HepG2 (cell line): ENCODE measurements around the gene MPV17L2. TPM values are rescaled to one million over a fixed set of nuclear protein-coding genes. Genes with fewer than 3 reads are reported as not detected.

ENCODE experiments used
- ATM ChIP-seq: fragments of 450-650 bp; IDR thresholded peaks from 2 replicates; pipeline ENCODE4 v1.7.1; 2017; ENCODE audit warnings: mild to moderate bottlenecking, borderline replicate concordance
- EED ChIP-seq: sonication (generic); formaldehyde crosslinking; IDR thresholded peaks from 2 replicates; pipeline ENCODE4 v1.5.0; 2020; ENCODE audit warnings: mild to moderate bottlenecking, missing genetic modification reagents
- ETV5 ChIP-seq: IDR thresholded peaks from 2 replicates; pipeline ENCODE4 v1.6.1; 2018; ENCODE audit warnings: missing biosample characterization, missing genetic modification reagents, inconsistent platforms, borderline replicate concordance
- GRHL1 ChIP-seq: sonication (generic); formaldehyde crosslinking; conservative IDR thresholded peaks from 2 replicates; pipeline ENCODE4 v1.8.0; 2022; ENCODE audit warnings: missing genetic modification reagents
- HOXA7 ChIP-seq: sonication (generic); formaldehyde crosslinking; IDR thresholded peaks from 2 replicates; pipeline ENCODE4 v1.8.1; 2022; ENCODE audit warnings: mild to moderate bottlenecking, missing genetic modification reagents, moderate library complexity
- PHF8 ChIP-seq: sonication (generic); formaldehyde crosslinking; IDR thresholded peaks from 2 replicates; pipeline ENCODE4 v1.5.0; 2020; ENCODE audit warnings: missing genetic modification reagents
- REXO4 ChIP-seq: sonication (generic); formaldehyde crosslinking; IDR thresholded peaks from 2 replicates; pipeline ENCODE4 v1.8.0; 2022; ENCODE audit warnings: missing genetic modification reagents, mild to moderate bottlenecking, borderline replicate concordance
- ZBTB40 ChIP-seq, 2 experiments: fragments of 450-650 bp in 1 of 2; sonication (generic) in 1 of 2; formaldehyde crosslinking in 1 of 2; IDR thresholded peaks; 2 replicates each; pipeline versions ENCODE4 v1.6.1 to v1.8.0; 2016 to 2022; ENCODE audit warnings: antibody characterized with exemption in 1 of 2, mild to moderate bottlenecking in 1 of 2, missing genetic modification reagents in 1 of 2
- ZNF224 ChIP-seq: sonication (generic); formaldehyde crosslinking; IDR thresholded peaks from 2 replicates; pipeline ENCODE4 v1.5.0; 2020; ENCODE audit warnings: mild to moderate bottlenecking, missing genetic modification reagents
- ZNF563 ChIP-seq: sonication (generic); formaldehyde crosslinking; IDR thresholded peaks from 2 replicates; pipeline ENCODE4 v1.8.0; 2022; ENCODE audit warnings: mild to moderate bottlenecking, moderate library complexity, missing genetic modification reagents
- ZNF646 ChIP-seq: sonication (generic); formaldehyde crosslinking; IDR thresholded peaks from 2 replicates; pipeline ENCODE4 v1.9.0; 2021; ENCODE audit warnings: mild to moderate bottlenecking, missing genetic modification reagents
- polyA plus RNA-seq, 8 experiments: library from polyadenylated mRNA; depleted of rRNA in 3 of 8; stranded (reverse) in 7 of 8; unstranded in 1 of 8; fragments of >200 nt; fragmentation: Illumina TruSeq in 4 of 8; extraction: Trizol in 4 of 8; gene quantifications; 2 replicates each; pipeline versions ENCODE4 v1.2.1 to v1.2.3, GENCODE V29; 2011 to 2016; ENCODE audit warnings: low read depth in 4 of 8, missing spikeins in 1 of 8, mixed read lengths in 1 of 8; ENCODE audit not compliant: insufficient read depth in 1 of 8
- total RNA-seq, 5 experiments: library from RNA; depleted of rRNA; stranded (reverse); fragments of >200 nt; fragmentation: Illumina TruSeq; extraction: Trizol; gene quantifications; 2 replicates each; pipeline ENCODE4 v1.2.3, GENCODE V29; 2016; ENCODE audit warnings: low read depth in 1 of 5

Gene MPV17L2
- total and polyA plus RNA-seq, 2 of the 13 experiments (the other 11 are each of a cell fraction or from before 2014, with no cell fraction given), result 13.6 to 16.7 TPM

GRCh38 chr19:18152817-18153555, 40.0 kb upstream of the MPV17L2 start, which contains the start of gene PIK3R2 (continued):
- no peak for TF ChIP-seq GRHL1 (CRISPR knock-in tag)
- no peak for TF ChIP-seq EED
- peak; percentile 18; the same call in 1 of the 2 replicates for TF ChIP-seq PHF8 (CRISPR knock-in tag)
- TF ChIP-seq ETV5 (CRISPR knock-in tag), result peak; percentile 32; the same call in 1 of the 2 replicates
- TF ChIP-seq REXO4, result no peak
- no peak for TF ChIP-seq HOXA7 (CRISPR knock-in tag)
- TF ChIP-seq ATM, result no peak
- peak; percentile 87 for TF ChIP-seq ZNF563 (CRISPR knock-in tag)
- no peak for TF ChIP-seq ZNF224
- no peak for TF ChIP-seq ZBTB40 (IDR thresholded peaks at IDR 0.05)
- no peak for TF ChIP-seq ZBTB40 (CRISPR knock-in tag; IDR thresholded peaks at IDR 0.05)
- TF ChIP-seq ZNF646 (CRISPR knock-in tag), result no peak
